Stimulated activated CD4-positive, alpha-beta T cell treated with anti-CD3 and anti-CD28 coated beads, Interleukin-2, amount 100 ng/mL, for 48 hours (primary cell): ENCODE data around the gene COX6B2.

ENCODE experiments used
- DNase-seq, 2 donors: peaks; one replicate each; pipeline ENCODE4 v3.0.0-alpha.2; 2020

COX6B2 gene

GRCh38 chr19:55383279-55384130, 29.0 kb upstream of the COX6B2 start:
- DNase-seq: peak; percentile 36 to 41

GRCh38 chr19:55382522-55383054, 28.1 kb upstream of the COX6B2 start:
- no peak for DNase-seq

GRCh38 chr19:55382013-55382412, 27.5 kb upstream of the COX6B2 start:
- DNase-seq: no peak

GRCh38 chr19:55379174-55379573, 24.7 kb upstream of the COX6B2 start:
- DNase-seq: no peak

GRCh38 chr19:55377356-55378131, 23.0 kb upstream of the COX6B2 start:
- no peak for DNase-seq

- DNase-seq: no peak
These were observed 21.9 kb upstream of the COX6B2 start, which contains the start of gene TMEM190 for GRCh38 chr19:55376241-55376933. Gene TMEM190, plus strand, starts transcription at chr19:55376826. Its CDS starts 28 bp downstream, at chr19:55376854.

- DNase-seq: no peak
These were observed 19.7 kb upstream of the COX6B2 start for GRCh38 chr19:55373993-55374757.

GRCh38 chr19:55373306-55373992, 18.9 kb upstream of the COX6B2 start:
- DNase-seq: no peak

GRCh38 chr19:55372316-55373081, 18.0 kb upstream of the COX6B2 start:
- DNase-seq: no peak

GRCh38 chr19:55370305-55370988, 15.9 kb upstream of the COX6B2 start, which contains the start of gene IL11:
Gene IL11, minus strand, starts transcription at chr19:55370463. Its CDS starts 153 bp downstream, at chr19:55370310.
- DNase-seq: no peak

- DNase-seq: peak in 1 of 2 donors; percentile 35
These were observed 15.3 kb upstream of the COX6B2 start for GRCh38 chr19:55369653-55370304.

GRCh38 chr19:55368701-55369563, 14.4 kb upstream of the COX6B2 start:
- DNase-seq: no peak

- no peak for DNase-seq
These were observed 13.6 kb upstream of the COX6B2 start for GRCh38 chr19:55368106-55368505.

- DNase-seq: no peak
These were observed 12.3 kb upstream of the COX6B2 start for GRCh38 chr19:55366790-55367189.

GRCh38 chr19:55365964-55366363, 11.4 kb upstream of the COX6B2 start:
- DNase-seq: no peak

- no peak for DNase-seq
These were observed 10.7 kb upstream of the COX6B2 start for GRCh38 chr19:55365245-55365644.

GRCh38 chr19:55362990-55363716, 8.6 kb upstream of the COX6B2 start, which contains the start of gene GARIN5B:
Gene GARIN5B, minus strand, starts transcription at chr19:55363260. Its CDS starts 194 bp downstream, at chr19:55363066.
- DNase-seq: no peak
